ENCODE results near the gene DGKD. TPM values are rescaled to one million over a fixed set of nuclear protein-coding genes. Genes with fewer than 3 reads are reported as not detected.

Gene DGKD
- total RNA-seq, 1 experiment from 2014 or later: 41.4 TPM

GRCh38 chr2:233480490-233481202, 126.4 kb downstream of the DGKD start (continued):
- TF ChIP-seq ATF2 (CRISPR knock-in tag; IDR thresholded peaks at IDR 0.05; ENCODE audit: borderline replicate concordance, low read depth): no peak
- no peak for TF ChIP-seq HMGA2 (CRISPR knock-in tag; IDR thresholded peaks at IDR 0.05)
- no peak for TF ChIP-seq ZNF138 (CRISPR knock-in tag; conservative IDR thresholded peaks at IDR 0.05)
- TF ChIP-seq CTCF (IDR thresholded peaks at IDR 0.05): no peak
- no peak for TF ChIP-seq EMX1 (CRISPR knock-in tag; IDR thresholded peaks at IDR 0.05)
- no peak for TF ChIP-seq IRF1 (CRISPR knock-in tag; IDR thresholded peaks at IDR 0.05)
- TF ChIP-seq E2F1 (CRISPR knock-in tag; IDR thresholded peaks at IDR 0.05): no peak
- TF ChIP-seq TEAD4 (CRISPR knock-in tag; IDR thresholded peaks at IDR 0.05): no peak

GRCh38 chr2:233481368-233482142, 127.3 kb downstream of the DGKD start:
- TF ChIP-seq MYBL2 (CRISPR knock-in tag; IDR thresholded peaks at IDR 0.05) (no peak), ZNF532 (CRISPR knock-in tag; IDR thresholded peaks at IDR 0.05; ENCODE audit: borderline replicate concordance) (no peak), ZNF423 (CRISPR knock-in tag; IDR thresholded peaks at IDR 0.05) (no peak), ZSCAN18 (CRISPR knock-in tag; IDR thresholded peaks at IDR 0.05) (no peak), ELF4 (CRISPR knock-in tag; IDR thresholded peaks at IDR 0.05; ENCODE audit: low read depth) (no peak), ZNF138 (CRISPR knock-in tag; conservative IDR thresholded peaks at IDR 0.05) (no peak), ZBTB21 (CRISPR knock-in tag; IDR thresholded peaks at IDR 0.05; ENCODE audit: borderline replicate concordance) (no peak)
- Mint-ChIP-seq H3K4me1 (no peaks in the 10 kb centered on the region), H3K27ac (no peak overlapping the region), H3K27me3 (ENCODE audit: low read depth) (no peaks in the 10 kb centered on the region), H3K9me3 (peaks cover 15% of the 10 kb centered on the region), H3K4me3 (no peak overlapping the region), H3K36me3 (peaks cover 32% of the 10 kb centered on the region)
- ATAC-seq (no peak), DNase-seq (ENCODE audit: low spot score) (no peak)
- ChIA-PET CTCF (interaction anchor here (0.6 kb wide), 1 partner anchor 146 kb away, joined by 4 read pairs; no protein-coding TSS in a partner anchor), POLR2A (no interaction called here)
